ENCODE results near the gene MOCS1. TPM values are rescaled to one million over a fixed set of nuclear protein-coding genes. Genes with fewer than 3 reads are reported as not detected.

MOCS1 gene
- total and polyA plus RNA-seq, 9 of the 15 experiments (the other 6 are each of a cell fraction or from before 2014, with no cell fraction given), result 0.69 to 12.7 (median 8.7) TPM

DNA sequence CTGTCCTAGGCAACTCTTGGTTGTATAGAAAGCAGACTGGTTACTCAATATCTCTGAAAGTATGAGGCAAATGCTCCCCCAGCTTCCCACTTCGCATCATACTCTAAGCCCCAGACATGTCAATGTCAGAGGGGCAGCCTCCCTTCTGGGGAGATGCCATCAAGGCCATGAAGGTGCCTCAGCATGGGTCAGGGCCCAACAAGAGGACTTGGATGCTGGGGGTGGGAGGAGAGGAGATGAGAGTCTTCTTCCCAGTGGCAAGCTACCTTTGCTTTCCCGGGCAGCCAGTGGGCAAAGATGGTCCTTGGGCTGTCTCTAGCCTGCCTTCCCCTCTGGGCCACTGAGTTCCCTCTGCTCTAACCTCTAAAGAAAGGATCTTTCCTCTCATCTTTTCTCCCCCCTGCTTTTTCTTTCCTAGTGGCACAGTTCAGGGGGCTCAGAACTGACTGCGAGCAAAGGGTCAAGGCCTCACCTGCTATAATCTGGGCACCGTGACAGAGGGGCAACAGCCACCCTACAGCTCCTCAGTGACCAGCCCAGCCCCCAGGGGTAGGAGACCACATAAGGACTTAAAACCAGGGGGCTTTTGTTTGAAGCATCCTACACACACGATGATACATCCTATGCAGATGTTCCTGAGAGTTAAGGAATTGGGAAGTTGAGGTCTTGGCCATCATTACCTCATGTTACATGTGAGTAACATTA, 26.2 kb downstream of the MOCS1 start (continued):
- no peak for TF ChIP-seq ZBTB40 (IDR thresholded peaks at IDR 0.05)
- TF ChIP-seq ZBTB40 (CRISPR knock-in tag; IDR thresholded peaks at IDR 0.05), result no peak
- TF ChIP-seq HEY1 (CRISPR knock-in tag; IDR thresholded peaks at IDR 0.05; ENCODE audit: borderline replicate concordance), result no peak
- no peak for TF ChIP-seq FOXJ3 (CRISPR knock-in tag; IDR thresholded peaks at IDR 0.05)
- TF ChIP-seq ERF (CRISPR knock-in tag; IDR thresholded peaks at IDR 0.05), result no peak
- TF ChIP-seq NFRKB (IDR thresholded peaks at IDR 0.05; ENCODE audit: low read depth), result no peak
- no peak for TF ChIP-seq ZNF79 (CRISPR knock-in tag; IDR thresholded peaks at IDR 0.05; ENCODE audit: low read depth)
